ENCODE data around the gene IFT88. TPM values are rescaled to one million over a fixed set of nuclear protein-coding genes. Genes with fewer than 3 reads are reported as not detected.

IFT88 gene
- total RNA-seq, 1 donor = 20.3 TPM

GRCh38 chr13:20713751-20714150 is 146.8 kb downstream of the IFT88 start:
- no peaks in the 10 kb centered on the region for H3K27me3 ChIP-seq (ENCODE audit: insufficient read depth, low read length)
- DNase-seq (ENCODE audit: insufficient read length, low spot score, missing footprints) = peak; percentile 92
- peak overlapping the region; percentile 88 for H3K27ac ChIP-seq (ENCODE audit: low read depth, low read length)
- no peaks in the 10 kb centered on the region for H3K9me3 ChIP-seq (ENCODE audit: low read depth, low read length)
- H3K79me2 ChIP-seq (ENCODE audit: insufficient read depth, low read length) = no peaks in the 10 kb centered on the region
- no peak for TF ChIP-seq CTCF (IDR thresholded peaks at IDR 0.05; ENCODE audit: extremely low read depth, low read depth, low read length)
- H3K4me2 ChIP-seq (ENCODE audit: insufficient read depth, low read length) = peak overlapping the region; percentile 98
- peak overlapping the region; percentile 69 for H3K4me3 ChIP-seq (ENCODE audit: insufficient read depth, low read length)
- H2AFZ ChIP-seq (ENCODE audit: low read length) = no peak overlapping the region
- no peaks in the 10 kb centered on the region for H3K36me3 ChIP-seq (ENCODE audit: insufficient read depth, low read length)
- H4K20me1 ChIP-seq (ENCODE audit: insufficient read depth, low read length) = no peaks in the 10 kb centered on the region
- H3K4me1 ChIP-seq (ENCODE audit: insufficient read depth, low read length) = peaks cover 40% of the 10 kb centered on the region

- H3K36me3 ChIP-seq (ENCODE audit: insufficient read depth, low read length) = no peaks in the 10 kb centered on the region
- H3K4me3 ChIP-seq (ENCODE audit: insufficient read depth, low read length) = peak overlapping the region; percentile 69
- H3K79me2 ChIP-seq (ENCODE audit: insufficient read depth, low read length) = no peaks in the 10 kb centered on the region
- no peaks in the 10 kb centered on the region for H3K9me3 ChIP-seq (ENCODE audit: low read depth, low read length)
- no peak for TF ChIP-seq CTCF (IDR thresholded peaks at IDR 0.05; ENCODE audit: extremely low read depth, low read depth, low read length)
- H2AFZ ChIP-seq (ENCODE audit: low read length) = peak overlapping the region; percentile 3
- no peaks in the 10 kb centered on the region for H4K20me1 ChIP-seq (ENCODE audit: insufficient read depth, low read length)
- peak overlapping the region; percentile 88 for H3K27ac ChIP-seq (ENCODE audit: low read depth, low read length)
- no peak for DNase-seq (ENCODE audit: insufficient read length, low spot score, missing footprints)
- peak overlapping the region; percentile 98 for H3K4me2 ChIP-seq (ENCODE audit: insufficient read depth, low read length)
- H3K27me3 ChIP-seq (ENCODE audit: insufficient read depth, low read length) = no peaks in the 10 kb centered on the region
- peaks cover 37% of the 10 kb centered on the region for H3K4me1 ChIP-seq (ENCODE audit: insufficient read depth, low read length)
Measured at GRCh38 chr13:20714161-20714560, 147.2 kb downstream of the IFT88 start.

- Histone ChIP-seq H3K4me1 (ENCODE audit: insufficient read depth, low read length) (peaks cover 31% of the 10 kb centered on the region), H3K4me3 (ENCODE audit: insufficient read depth, low read length) (peak overlapping the region; percentile 69), H3K36me3 (ENCODE audit: insufficient read depth, low read length) (no peaks in the 10 kb centered on the region), H3K27ac (ENCODE audit: low read depth, low read length) (peak overlapping the region; percentile 88), H2AFZ (ENCODE audit: low read length) (peak overlapping the region; percentile 89), H4K20me1 (ENCODE audit: insufficient read depth, low read length) (no peaks in the 10 kb centered on the region), H3K4me2 (ENCODE audit: insufficient read depth, low read length) (peak overlapping the region; percentile 98), H3K27me3 (ENCODE audit: insufficient read depth, low read length) (no peaks in the 10 kb centered on the region), H3K9me3 (ENCODE audit: low read depth, low read length) (no peaks in the 10 kb centered on the region), H3K79me2 (ENCODE audit: insufficient read depth, low read length) (no peaks in the 10 kb centered on the region)
- peak; percentile 96 for DNase-seq (ENCODE audit: insufficient read length, low spot score, missing footprints)
- no peak for TF ChIP-seq CTCF (IDR thresholded peaks at IDR 0.05; ENCODE audit: extremely low read depth, low read depth, low read length)
Measured at GRCh38 chr13:20714563-20715329, 147.8 kb downstream of the IFT88 start.

GRCh38 chr13:20715330-20715712 is 148.4 kb downstream of the IFT88 start:
- TF ChIP-seq CTCF (IDR thresholded peaks at IDR 0.05; ENCODE audit: extremely low read depth, low read depth, low read length) = no peak
- Histone ChIP-seq H3K4me3 (ENCODE audit: insufficient read depth, low read length) (peak overlapping the region; percentile 69), H3K4me1 (ENCODE audit: insufficient read depth, low read length) (peaks cover 28% of the 10 kb centered on the region), H3K79me2 (ENCODE audit: insufficient read depth, low read length) (no peaks in the 10 kb centered on the region), H4K20me1 (ENCODE audit: insufficient read depth, low read length) (no peaks in the 10 kb centered on the region), H3K27ac (ENCODE audit: low read depth, low read length) (peak overlapping the region; percentile 88), H3K36me3 (ENCODE audit: insufficient read depth, low read length) (no peaks in the 10 kb centered on the region), H2AFZ (ENCODE audit: low read length) (no peak overlapping the region), H3K27me3 (ENCODE audit: insufficient read depth, low read length) (no peaks in the 10 kb centered on the region), H3K4me2 (ENCODE audit: insufficient read depth, low read length) (peak overlapping the region; percentile 98), H3K9me3 (ENCODE audit: low read depth, low read length) (no peaks in the 10 kb centered on the region)
- DNase-seq (ENCODE audit: insufficient read length, low spot score, missing footprints) = no peak
